Mucosa of rectum (tissue), 2 donors: Measurements from ENCODE around the gene KPNA1.

Source experiments
- H3K27ac ChIP-seq, 2 donors: one replicate each; pipeline ENCODE4 v1.7.0; 2013; ENCODE audit warnings: inconsistent platforms in 2 of 2, low read depth in 2 of 2, low read length in 2 of 2
- H3K27me3 ChIP-seq, 2 donors: one replicate each; pipeline ENCODE4 v1.7.0; 2013; ENCODE audit warnings: low read length in 2 of 2; ENCODE audit not compliant: control insufficient read depth in 2 of 2, insufficient read depth in 2 of 2
- H3K36me3 ChIP-seq, 2 donors: one replicate each; pipeline ENCODE4 v1.7.0; 2013; ENCODE audit warnings: low read length in 2 of 2; ENCODE audit not compliant: control insufficient read depth in 2 of 2, insufficient read depth in 2 of 2
- H3K4me1 ChIP-seq, 2 donors: one replicate each; pipeline ENCODE4 v1.7.0; 2013; ENCODE audit warnings: low read length in 2 of 2, mild to moderate bottlenecking in 1 of 2; ENCODE audit not compliant: control insufficient read depth in 2 of 2, insufficient read depth in 2 of 2
- H3K4me3 ChIP-seq, 2 donors: one replicate each; pipeline ENCODE4 v1.7.0; 2013; ENCODE audit warnings: low read length in 2 of 2
- H3K9ac ChIP-seq, 2 donors: one replicate each; pipeline ENCODE4 v1.7.0; 2013; ENCODE audit warnings: low read length in 2 of 2, low read depth in 1 of 2, mild to moderate bottlenecking in 1 of 2
- H3K9me3 ChIP-seq, 2 donors: one replicate each; pipeline ENCODE4 v1.7.0; 2013; ENCODE audit warnings: low read length in 2 of 2; ENCODE audit not compliant: control insufficient read depth in 2 of 2
- donor health status: healthy.
- donor health status: Normal muscosa, but diverticular disease.

Gene KPNA1

GRCh38 chr3:122514123-122515019, at the start of gene KPNA1:
KPNA1 (minus strand) TSS chr3:122514939; CDS start chr3:122496565, 18,374 bp downstream.
- no peaks in the 10 kb centered on the region for H3K27me3 ChIP-seq
- H3K4me3 ChIP-seq = peak within 1 kb of the TSS; percentile 82 to 84
- H3K9me3 ChIP-seq = no peaks in the 10 kb centered on the region
- H3K9ac ChIP-seq = peak within 1 kb of the TSS; percentile 64 to 82
- H3K27ac ChIP-seq = peak within 1 kb of the TSS; percentile 92 to 94
- H3K4me1 ChIP-seq = peaks cover 7 to 17% of the 10 kb centered on the region in 2 donors
- H3K36me3 ChIP-seq = no peaks in the 10 kb centered on the region

- peaks cover 4 to 9% of the 10 kb centered on the region in 2 donors for H3K4me1 ChIP-seq
- H3K4me3 ChIP-seq = peak within 1 kb of the TSS; percentile 85 to 89
- H3K9ac ChIP-seq = peak within 1 kb of the TSS; percentile 71 to 92
- peaks cover 21 to 23% of the 10 kb centered on the region in 2 donors for H3K36me3 ChIP-seq
- H3K9me3 ChIP-seq = no peaks in the 10 kb centered on the region
- no peaks in the 10 kb centered on the region for H3K27me3 ChIP-seq
- H3K27ac ChIP-seq = peak within 1 kb of the TSS; percentile 92 to 93
These were observed 49.6 kb upstream of the KPNA1 start, which contains the start of the genes DTX3L and PARP9 for GRCh38 chr3:122564155-122564912. DTX3L (plus strand) TSS chr3:122564338; CDS start chr3:122564427, 89 bp downstream. PARP9 (minus strand) TSS chr3:122564300; CDS start chr3:122559620, 4,680 bp downstream.

- Histone ChIP-seq H3K27ac (peak overlapping the region; percentile 92 to 93), H3K4me1 (peaks cover 4 to 9% of the 10 kb centered on the region in 2 donors), H3K36me3 (peaks cover 18 to 21% of the 10 kb centered on the region in 2 donors), H3K9ac (peak overlapping the region; percentile 71 to 92), H3K9me3 (no peaks in the 10 kb centered on the region), H3K4me3 (peak overlapping the region; percentile 85 to 89), H3K27me3 (no peaks in the 10 kb centered on the region)
These were observed 48.9 kb upstream of the KPNA1 start for GRCh38 chr3:122563717-122564025.

- Histone ChIP-seq H3K4me1 (peaks cover 4 to 9% of the 10 kb centered on the region in 2 donors), H3K9ac (peak overlapping the region; percentile 71 to 92), H3K36me3 (peaks cover 17 to 20% of the 10 kb centered on the region in 2 donors), H3K4me3 (peak overlapping the region; percentile 85 to 89), H3K27me3 (no peaks in the 10 kb centered on the region), H3K27ac (peak overlapping the region; percentile 92 to 93), H3K9me3 (no peaks in the 10 kb centered on the region)
These were observed 48.4 kb upstream of the KPNA1 start for GRCh38 chr3:122562923-122563716.

GRCh38 chr3:122560680-122561079, 45.9 kb upstream of the KPNA1 start:
- Histone ChIP-seq H3K4me3 (no peak overlapping the region), H3K36me3 (peaks cover 21 to 27% of the 10 kb centered on the region in 2 donors), H3K9me3 (no peaks in the 10 kb centered on the region), H3K4me1 (peaks cover 4 to 9% of the 10 kb centered on the region in 2 donors), H3K9ac (no peak overlapping the region), H3K27me3 (no peaks in the 10 kb centered on the region), H3K27ac (no peak overlapping the region)

GRCh38 chr3:122559906-122560305, 45.2 kb upstream of the KPNA1 start:
- Histone ChIP-seq H3K27me3 (no peaks in the 10 kb centered on the region), H3K4me1 (peaks cover 4 to 9% of the 10 kb centered on the region in 2 donors), H3K9ac (no peak overlapping the region), H3K36me3 (peaks cover 29 to 33% of the 10 kb centered on the region in 2 donors), H3K9me3 (no peaks in the 10 kb centered on the region), H3K27ac (no peak overlapping the region), H3K4me3 (no peak overlapping the region)

GRCh38 chr3:122558605-122559004, 43.9 kb upstream of the KPNA1 start:
- Histone ChIP-seq H3K4me3 (no peak overlapping the region), H3K27ac (no peak overlapping the region), H3K27me3 (no peaks in the 10 kb centered on the region), H3K4me1 (peaks cover 3 to 8% of the 10 kb centered on the region in 2 donors), H3K9me3 (no peaks in the 10 kb centered on the region), H3K36me3 (peaks cover 36 to 38% of the 10 kb centered on the region in 2 donors), H3K9ac (no peak overlapping the region)

GRCh38 chr3:122557356-122557755, 42.6 kb upstream of the KPNA1 start:
- Histone ChIP-seq H3K4me1 (no peaks in the 10 kb centered on the region), H3K9me3 (no peaks in the 10 kb centered on the region), H3K4me3 (no peak overlapping the region), H3K27ac (no peak overlapping the region), H3K36me3 (peaks cover 36 to 43% of the 10 kb centered on the region in 2 donors), H3K27me3 (no peaks in the 10 kb centered on the region), H3K9ac (no peak overlapping the region)

GRCh38 chr3:122555275-122556071, 40.7 kb upstream of the KPNA1 start:
- peaks cover 43 to 54% of the 10 kb centered on the region in 2 donors for H3K36me3 ChIP-seq
- no peak overlapping the region for H3K9ac ChIP-seq
- H3K4me1 ChIP-seq = no peaks in the 10 kb centered on the region
- H3K9me3 ChIP-seq = no peaks in the 10 kb centered on the region
- no peak overlapping the region for H3K4me3 ChIP-seq
- H3K27me3 ChIP-seq = no peaks in the 10 kb centered on the region
- no peak overlapping the region for H3K27ac ChIP-seq
